IPS-NIHi11 (cell line): ENCODE results near the gene PRRG4.
A peak's percentile ranks its signal among the peaks of the same experiment; 100 is the strongest.
"Not testable (repeated sequence)": the region's sequence is repeated elsewhere in the genome, so short reads cannot be mapped to it uniquely, and the experiment has no call there.

Experiments used
- DNase-seq: peaks from one replicate; pipeline ENCODE4 v3.0.0; 2012; ENCODE audit warnings: mixed read lengths, low spot score

The PRRG4 gene

GRCh38 chr11:32885556-32885955, 55.8 kb downstream of the PRRG4 start:
- DNase-seq, result no peak

- no peak for DNase-seq
Observed at GRCh38 chr11:32886180-32886579, 56.5 kb downstream of the PRRG4 start.

GRCh38 chr11:32887707-32888383, 58.1 kb downstream of the PRRG4 start:
- DNase-seq, result not testable (repeated sequence)

GRCh38 chr11:32888384-32888710, 58.6 kb downstream of the PRRG4 start:
- DNase-seq, result not testable (repeated sequence)

- DNase-seq, result no peak
Observed at GRCh38 chr11:32888805-32889204, 59.1 kb downstream of the PRRG4 start.

- DNase-seq, result peak; percentile 29
Observed at GRCh38 chr11:32890843-32891656, 61.3 kb downstream of the PRRG4 start.

- DNase-seq, result no peak
Observed at GRCh38 chr11:32891657-32892354, 62.1 kb downstream of the PRRG4 start.

- DNase-seq, result peak; percentile 91
Observed at GRCh38 chr11:32892355-32893092, 62.8 kb downstream of the PRRG4 start, which contains the start of gene QSER1. Gene QSER1 (plus strand): TSS chr11:32892811. CDS start chr11:32893126, 315 bp downstream.

GRCh38 chr11:32893093-32893342, 63.3 kb downstream of the PRRG4 start:
- DNase-seq, result no peak

- peak; percentile 65 for DNase-seq
Observed at GRCh38 chr11:32893343-32894148, 63.8 kb downstream of the PRRG4 start.

- DNase-seq, result peak; percentile 71
Observed at GRCh38 chr11:32894149-32894827, 64.6 kb downstream of the PRRG4 start.

GRCh38 chr11:32894921-32895320, 65.2 kb downstream of the PRRG4 start:
- no peak for DNase-seq

GRCh38 chr11:32895471-32895870, 65.7 kb downstream of the PRRG4 start:
- no peak for DNase-seq

- DNase-seq, result no peak
Observed at GRCh38 chr11:32897103-32897502, 67.4 kb downstream of the PRRG4 start.

- DNase-seq, result no peak
Observed at GRCh38 chr11:32899438-32899837, 69.7 kb downstream of the PRRG4 start.

GRCh38 chr11:32902089-32902665, 72.5 kb downstream of the PRRG4 start:
- DNase-seq, result no peak

GRCh38 chr11:32905028-32905667, 75.4 kb downstream of the PRRG4 start:
- DNase-seq, result no peak
